ENCODE results near the gene GARS1.

The GARS1 gene

GRCh38 chr7:30604901-30605300 lies 10.2 kb downstream of the GARS1 start:
- no peak overlapping the region for H3K4me3 ChIP-seq (replicated peaks; ENCODE audit: insufficient read depth, low read length)
- no peaks in the 10 kb centered on the region for H3K27me3 ChIP-seq (ENCODE audit: insufficient read depth, poor library complexity, severe bottlenecking)
- no peak for DNase-seq (ENCODE audit: low read depth in 1 of 2, low spot score in 1 of 2)
- no peak overlapping the region for H3K27ac ChIP-seq (replicated peaks)
- TF ChIP-seq SPI1 (IDR thresholded peaks at IDR 0.05; ENCODE audit: borderline replicate concordance, low read depth) (no peak), REST (IDR thresholded peaks at IDR 0.05; ENCODE audit: insufficient replicate concordance, low read depth) (no peak)

GRCh38 chr7:30605832-30606231 lies 11.2 kb downstream of the GARS1 start:
- DNase-seq (ENCODE audit: low read depth in 1 of 2, low spot score in 1 of 2) = no peak
- H3K27me3 ChIP-seq (ENCODE audit: insufficient read depth, poor library complexity, severe bottlenecking) = no peaks in the 10 kb centered on the region
- TF ChIP-seq REST (IDR thresholded peaks at IDR 0.05; ENCODE audit: insufficient replicate concordance, low read depth) (no peak), CTCF (IDR thresholded peaks at IDR 0.05; ENCODE audit: insufficient read depth, low read length) (no peak), POLR2AphosphoS5 (IDR thresholded peaks at IDR 0.05; ENCODE audit: low read depth) (no peak)
- H3K27ac ChIP-seq (replicated peaks) = no peak overlapping the region
- H3K4me3 ChIP-seq (replicated peaks; ENCODE audit: insufficient read depth, low read length) = no peak overlapping the region

GRCh38 chr7:30612658-30613265 lies 18.1 kb downstream of the GARS1 start:
- no peak overlapping the region for H3K27ac ChIP-seq (replicated peaks)
- H3K27me3 ChIP-seq (ENCODE audit: insufficient read depth, poor library complexity, severe bottlenecking) = no peaks in the 10 kb centered on the region
- no peak for TF ChIP-seq REST (IDR thresholded peaks at IDR 0.05; ENCODE audit: insufficient replicate concordance, low read depth)
- no peak for TF ChIP-seq GABPA (IDR thresholded peaks at IDR 0.05; ENCODE audit: low read depth)
- no peak for TF ChIP-seq POLR2AphosphoS5 (IDR thresholded peaks at IDR 0.05; ENCODE audit: low read depth)
- TF ChIP-seq CTCF (IDR thresholded peaks at IDR 0.05; ENCODE audit: insufficient read depth, low read length) = no peak
- no peak for TF ChIP-seq SPI1 (IDR thresholded peaks at IDR 0.05; ENCODE audit: borderline replicate concordance, low read depth)
- no peak overlapping the region for H3K4me3 ChIP-seq (replicated peaks; ENCODE audit: insufficient read depth, low read length)
- DNase-seq (ENCODE audit: low read depth in 1 of 2, low spot score in 1 of 2) = no peak

All from HL-60 (cell line).